ENCODE data around the gene ANKEF1. TPM values are rescaled to one million over a fixed set of nuclear protein-coding genes. Genes with fewer than 3 reads are reported as not detected.

The ANKEF1 gene
- total RNA-seq, 1 donor from 2014 or later = 0.77 TPM

- Mint-ChIP-seq H3K36me3 (ENCODE audit: low read depth) (no peaks in the 10 kb centered on the region), H3K4me3 (ENCODE audit: unreplicated experiment) (no peak overlapping the region), H3K4me1 (ENCODE audit: low read depth) (peaks cover 8% of the 10 kb centered on the region), H3K9me3 (ENCODE audit: low read depth) (no peaks in the 10 kb centered on the region), H3K27me3 (ENCODE audit: low read depth) (no peaks in the 10 kb centered on the region), H3K27ac (ENCODE audit: unreplicated experiment) (no peak overlapping the region)
- TF ChIP-seq CTCF (IDR thresholded peaks at IDR 0.05) = no peak
- no peak for DNase-seq (ENCODE audit: low spot score)
These were observed 45.8 kb downstream of the ANKEF1 start for GRCh38 chr20:10080574-10080973.

DNA sequence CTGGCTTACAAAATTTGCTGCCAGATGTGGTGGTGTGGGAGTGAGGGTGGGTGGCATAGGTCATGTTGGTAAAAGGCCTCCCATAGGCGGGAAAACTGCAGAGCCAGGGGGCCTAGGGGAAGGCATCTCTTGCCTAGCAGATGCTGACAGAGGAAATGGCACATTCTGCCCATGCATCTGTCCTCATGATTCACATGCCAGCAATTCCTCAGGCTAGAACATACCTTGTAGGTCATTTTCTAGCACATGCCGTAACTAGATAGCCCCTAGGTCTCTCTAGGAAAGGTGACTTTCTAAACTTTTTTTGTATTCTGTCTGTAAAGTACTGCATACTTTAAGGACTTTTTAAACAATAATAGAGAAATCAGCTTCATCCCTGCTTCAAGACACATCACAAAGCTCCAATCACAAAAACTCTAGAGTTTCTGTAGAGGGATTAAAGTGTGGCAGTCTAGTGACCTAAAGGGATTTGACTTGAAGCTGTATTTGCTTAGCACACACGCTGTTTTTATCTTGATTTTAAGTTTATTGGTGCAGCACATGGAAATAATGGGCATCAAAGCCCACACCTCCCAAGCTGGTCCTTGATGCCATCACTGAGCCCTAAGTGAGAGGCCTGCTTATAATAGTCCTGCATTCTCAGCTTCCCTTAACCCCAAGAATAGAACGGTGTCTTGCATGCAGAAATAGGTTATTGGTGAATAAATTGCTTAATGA is 55.2 kb downstream of the ANKEF1 start:
- no peak for TF ChIP-seq CTCF (IDR thresholded peaks at IDR 0.05)
- Mint-ChIP-seq H3K27ac (ENCODE audit: unreplicated experiment) (no peak overlapping the region), H3K4me1 (ENCODE audit: low read depth) (peaks cover 6% of the 10 kb centered on the region), H3K36me3 (ENCODE audit: low read depth) (no peaks in the 10 kb centered on the region), H3K27me3 (ENCODE audit: low read depth) (no peaks in the 10 kb centered on the region), H3K9me3 (ENCODE audit: low read depth) (no peaks in the 10 kb centered on the region), H3K4me3 (ENCODE audit: unreplicated experiment) (no peak overlapping the region)
- DNase-seq (ENCODE audit: low spot score) = no peak

DNA sequence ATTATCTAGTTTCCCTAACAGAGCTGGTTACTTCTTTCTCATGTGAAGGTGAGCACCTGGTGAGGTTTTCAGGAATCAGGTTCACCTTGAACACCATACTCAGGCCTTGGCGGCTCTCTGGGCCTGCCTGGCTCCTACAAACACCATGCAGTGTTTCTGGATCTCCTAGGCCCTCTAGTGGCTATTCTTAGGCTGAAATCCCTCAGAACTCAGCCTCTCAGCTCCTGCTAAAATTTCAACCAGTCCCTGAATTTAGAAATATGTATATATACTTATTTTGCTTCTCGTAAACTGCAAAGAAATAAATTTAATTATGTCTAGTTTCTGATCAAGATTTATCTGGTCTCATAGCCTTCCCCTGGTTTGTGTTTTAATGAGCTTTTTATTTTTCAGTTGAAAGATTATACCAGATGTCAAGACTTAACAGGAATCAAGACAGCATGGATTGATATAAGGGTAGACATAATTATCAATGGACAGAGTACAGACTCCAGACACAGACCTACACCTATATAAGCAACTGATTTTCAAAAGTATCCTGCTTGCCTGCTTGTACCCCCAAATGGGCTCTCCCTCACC is 55.9 kb downstream of the ANKEF1 start:
- H3K27me3 Mint-ChIP-seq (ENCODE audit: low read depth) = no peaks in the 10 kb centered on the region
- no peak overlapping the region for H3K27ac Mint-ChIP-seq (ENCODE audit: unreplicated experiment)
- peaks cover 6% of the 10 kb centered on the region for H3K4me1 Mint-ChIP-seq (ENCODE audit: low read depth)
- peak; percentile 91 for TF ChIP-seq CTCF (IDR thresholded peaks at IDR 0.05)
- no peaks in the 10 kb centered on the region for H3K36me3 Mint-ChIP-seq (ENCODE audit: low read depth)
- no peak for DNase-seq (ENCODE audit: low spot score)
- no peaks in the 10 kb centered on the region for H3K9me3 Mint-ChIP-seq (ENCODE audit: low read depth)
- H3K4me3 Mint-ChIP-seq (ENCODE audit: unreplicated experiment) = no peak overlapping the region

DNA sequence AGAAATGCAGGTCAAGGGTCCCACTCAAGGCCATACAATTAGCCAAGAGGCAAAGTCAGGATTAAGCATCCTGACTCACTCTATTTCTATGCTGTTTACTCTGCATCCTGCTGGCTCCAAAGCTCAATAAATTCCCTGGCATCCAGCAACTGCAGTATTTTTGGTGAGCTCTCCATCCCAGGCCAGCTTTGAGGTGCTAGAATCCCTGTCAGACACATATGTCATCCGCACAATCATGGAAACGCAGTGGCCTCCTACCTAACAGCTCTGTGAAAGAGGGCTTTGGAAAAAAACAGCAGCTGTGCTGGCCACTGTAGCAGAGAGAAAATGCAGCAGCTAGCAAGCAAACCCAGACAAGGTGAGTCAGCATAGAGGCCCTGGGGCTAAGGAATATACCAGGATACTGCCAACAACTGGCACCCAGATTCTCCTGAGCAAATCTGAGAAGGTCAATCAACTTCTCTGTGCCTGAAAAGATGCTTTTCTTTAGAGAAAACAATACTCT is 58.4 kb downstream of the ANKEF1 start:
- Mint-ChIP-seq H3K4me1 (ENCODE audit: low read depth) (peaks cover 6% of the 10 kb centered on the region), H3K9me3 (ENCODE audit: low read depth) (peaks cover 5% of the 10 kb centered on the region), H3K36me3 (ENCODE audit: low read depth) (no peaks in the 10 kb centered on the region), H3K27ac (ENCODE audit: unreplicated experiment) (no peak overlapping the region), H3K4me3 (ENCODE audit: unreplicated experiment) (no peak overlapping the region), H3K27me3 (ENCODE audit: low read depth) (no peaks in the 10 kb centered on the region)
- no peak for DNase-seq (ENCODE audit: low spot score)
- no peak for TF ChIP-seq CTCF (IDR thresholded peaks at IDR 0.05)

- Mint-ChIP-seq H3K36me3 (ENCODE audit: low read depth) (no peaks in the 10 kb centered on the region), H3K27ac (ENCODE audit: unreplicated experiment) (no peak overlapping the region), H3K4me3 (ENCODE audit: unreplicated experiment) (no peak overlapping the region), H3K4me1 (ENCODE audit: low read depth) (peaks cover 6% of the 10 kb centered on the region), H3K27me3 (ENCODE audit: low read depth) (no peaks in the 10 kb centered on the region), H3K9me3 (ENCODE audit: low read depth) (peaks cover 5% of the 10 kb centered on the region)
- DNase-seq (ENCODE audit: low spot score) = no peak
- peak; percentile 64 for TF ChIP-seq CTCF (IDR thresholded peaks at IDR 0.05)
These were observed 59.9 kb downstream of the ANKEF1 start for GRCh38 chr20:10094566-10095173.

Data from chondrocyte (in vitro differentiated cells).